Renal cortex interstitium (tissue), 11 donors: ENCODE measurements around the gene CAMK1D. TPM values are rescaled to one million over a fixed set of nuclear protein-coding genes. Genes with fewer than 3 reads are reported as not detected.

Experiments used
- DNase-seq, 11 donors: peaks; one replicate each; pipeline ENCODE4 v3.0.0-alpha.2; 2013; ENCODE audit warnings: low read depth in 9 of 11, low spot score in 4 of 11; ENCODE audit errors: extremely low read depth in 1 of 11
- polyA plus RNA-seq, 3 donors: library from polyadenylated mRNA; unstranded; fragments of 120-200 nt; gene quantifications; one replicate each; pipeline ENCODE4 v1.2.1, GENCODE V29; 2013; ENCODE audit not compliant: insufficient read length in 3 of 3

Gene CAMK1D
- polyA plus RNA-seq, 3 donors = 10.5 to 13.0 (median 10.8) TPM

GRCh38 chr10:12592967-12593366, 243.6 kb downstream of the CAMK1D start:
- no peak for DNase-seq

- DNase-seq = peak in 1 of 11 donors; percentile 43
Observed at GRCh38 chr10:12594448-12594944, 245.1 kb downstream of the CAMK1D start.

- no peak for DNase-seq
Observed at GRCh38 chr10:12595936-12596576, 246.7 kb downstream of the CAMK1D start.

GRCh38 chr10:12597176-12597575, 247.8 kb downstream of the CAMK1D start:
- no peak for DNase-seq

GRCh38 chr10:12597788-12598765, 248.7 kb downstream of the CAMK1D start:
- no peak for DNase-seq

- DNase-seq = no peak
Observed at GRCh38 chr10:12600652-12601051, 251.3 kb downstream of the CAMK1D start.

GRCh38 chr10:12602521-12602920, 253.2 kb downstream of the CAMK1D start:
- DNase-seq = no peak

- no peak for DNase-seq
Observed at GRCh38 chr10:12603766-12604470, 254.6 kb downstream of the CAMK1D start.

- DNase-seq = no peak
Observed at GRCh38 chr10:12605580-12606405, 256.4 kb downstream of the CAMK1D start.

- no peak for DNase-seq
Observed at GRCh38 chr10:12606461-12606860, 257.1 kb downstream of the CAMK1D start.

GRCh38 chr10:12608761-12609160, 259.4 kb downstream of the CAMK1D start:
- no peak for DNase-seq

- no peak for DNase-seq
Observed at GRCh38 chr10:12609435-12609834, 260.1 kb downstream of the CAMK1D start.

GRCh38 chr10:12613136-12613535, 263.8 kb downstream of the CAMK1D start:
- no peak for DNase-seq

GRCh38 chr10:12614177-12614995, 265.0 kb downstream of the CAMK1D start:
- no peak for DNase-seq

GRCh38 chr10:12615296-12616220, 266.2 kb downstream of the CAMK1D start:
- DNase-seq = no peak

- no peak for DNase-seq
Observed at GRCh38 chr10:12617191-12618175, 268.1 kb downstream of the CAMK1D start.
